Measurements from ENCODE around the gene ELOVL7. TPM values are rescaled to one million over a fixed set of nuclear protein-coding genes. Genes with fewer than 3 reads are reported as not detected.

Gene ELOVL7
- total and polyA plus RNA-seq, 2 donors (not counting 3 experiments of a cell fraction or from before 2014, with no cell fraction given), result 0.01 to 0.09 TPM

DNA sequence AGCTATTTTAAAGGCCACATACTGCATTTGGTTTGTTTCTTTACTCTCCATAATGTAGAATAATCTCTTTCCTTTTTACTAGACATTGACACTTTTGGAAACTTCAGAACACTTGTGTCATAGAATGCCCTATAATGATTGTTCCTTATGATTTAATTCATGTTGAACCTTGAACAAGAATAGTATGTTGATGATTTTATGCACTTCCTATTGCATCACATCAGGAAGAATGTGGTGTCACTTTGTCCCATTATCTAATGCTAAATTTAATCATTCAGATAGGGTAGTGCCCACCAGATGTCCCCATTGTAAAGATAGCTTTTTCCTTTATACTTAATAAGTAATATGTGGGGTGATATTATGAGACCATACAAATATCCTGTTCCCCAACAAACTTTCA is 124.7 kb downstream of the ELOVL7 start:
- Histone ChIP-seq H3K9me3 (replicated peaks; ENCODE audit: control insufficient read depth, insufficient read depth, low read length) (no peaks in the 10 kb centered on the region), H3K4me1 (ENCODE audit: control insufficient read depth, extremely low read depth, insufficient read depth, low read length) (no peaks in the 10 kb centered on the region), H3K27me3 (ENCODE audit: control insufficient read depth in 2 of 2, insufficient read depth in 2 of 2, low read length in 2 of 2) (peaks cover 4 to 7% of the 10 kb centered on the region in 2 experiments), H4K20me1 (replicated peaks; ENCODE audit: control insufficient read depth, extremely low read depth, insufficient read depth, low read length) (no peaks in the 10 kb centered on the region), H3K4me3 (replicated peaks in 1 of 3; ENCODE audit: insufficient read depth in 1 of 3, low read depth in 1 of 3, low read length in 3 of 3) (no peak overlapping the region), H3K9me1 (replicated peaks; ENCODE audit: control insufficient read depth, extremely low read depth, insufficient read depth, low read length) (no peaks in the 10 kb centered on the region), H3K4me2 (ENCODE audit: insufficient read depth, low read length) (no peak overlapping the region), H2AFZ (ENCODE audit: low read depth, low read length) (no peak overlapping the region), H3K27ac (ENCODE audit: insufficient read depth, low read depth, low read length) (no peak overlapping the region), H3K79me2 (ENCODE audit: control insufficient read depth, insufficient read depth, low read length) (no peaks in the 10 kb centered on the region), H3K9ac (replicated peaks; ENCODE audit: extremely low read depth, insufficient read depth, low read length) (no peak overlapping the region), H3K36me3 (ENCODE audit: control insufficient read depth in 2 of 2, extremely low read depth in 1 of 2, insufficient read depth in 2 of 2, low read length in 2 of 2) (no peaks in the 10 kb centered on the region)
- ChIA-PET CTCF (interaction anchor here (0.9 kb wide), 1 partner anchor 19 kb away, joined by 3 read pairs; the partner anchor contains the start of gene DEPDC1B), POLR2A (no interaction called here)
- TF ChIP-seq MYC (IDR thresholded peaks at IDR 0.05; ENCODE audit: low read depth, low read length), result no peak
- TF ChIP-seq EZH2 (IDR thresholded peaks at IDR 0.05; ENCODE audit: borderline replicate concordance, low read depth, low read length, severe bottlenecking), result no peak
- intact Hi-C loops (cut with micrococcal nuclease) (no loop called here), dilution Hi-C loops (cut with MboI; ENCODE audit: extremely low pct_ligation_motif_present, low sequenced_read_pairs) (no loop called here)
- BruUV-seq (replicated peaks), result no TSS peak
- FAIRE-seq (no peak), DNase-seq (ENCODE audit: low read depth, low spot score) (no peak)

DNA sequence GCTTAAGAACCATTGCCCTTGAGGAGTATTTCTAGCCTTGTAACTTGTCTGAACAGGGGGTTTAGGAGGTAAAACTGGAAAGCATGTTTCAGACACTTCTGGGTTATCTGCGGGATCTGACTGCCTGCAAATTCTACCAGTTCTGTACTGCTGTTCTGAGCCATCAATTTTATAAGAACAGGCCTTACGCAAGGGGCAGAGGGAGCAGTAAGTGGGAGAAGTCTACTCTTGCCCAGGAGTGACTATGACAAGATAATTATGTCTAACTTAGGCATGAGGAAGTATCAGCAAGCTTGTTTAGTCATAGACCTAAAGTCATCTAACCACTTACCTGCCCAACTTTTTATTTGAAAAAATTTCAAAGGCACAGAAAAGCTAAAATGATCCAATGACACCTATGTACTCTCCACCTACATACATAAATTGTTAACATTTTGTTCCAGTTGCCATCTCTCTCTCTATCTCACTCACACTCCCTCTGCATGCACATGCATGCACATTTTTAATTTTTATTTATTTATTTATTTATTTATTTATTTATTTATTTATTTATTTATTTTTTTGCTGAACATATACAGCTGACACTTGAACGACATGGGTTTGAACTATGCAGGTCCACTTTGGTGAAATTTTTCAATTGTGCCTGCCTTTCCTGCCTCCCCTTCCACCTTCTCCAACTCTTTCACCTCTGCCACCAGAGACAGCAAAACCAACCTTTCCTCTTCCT is 125.7 kb downstream of the ELOVL7 start:
- Histone ChIP-seq H2AFZ (ENCODE audit: low read depth, low read length) (no peak overlapping the region), H3K9me1 (replicated peaks; ENCODE audit: control insufficient read depth, extremely low read depth, insufficient read depth, low read length) (no peaks in the 10 kb centered on the region), H3K4me2 (ENCODE audit: insufficient read depth, low read length) (no peak overlapping the region), H3K9me3 (replicated peaks; ENCODE audit: control insufficient read depth, insufficient read depth, low read length) (no peaks in the 10 kb centered on the region), H3K4me1 (ENCODE audit: control insufficient read depth, extremely low read depth, insufficient read depth, low read length) (no peaks in the 10 kb centered on the region), H3K27me3 (ENCODE audit: control insufficient read depth in 2 of 2, insufficient read depth in 2 of 2, low read length in 2 of 2) (peaks cover 4 to 5% of the 10 kb centered on the region in 2 experiments), H3K79me2 (ENCODE audit: control insufficient read depth, insufficient read depth, low read length) (no peaks in the 10 kb centered on the region), H3K9ac (replicated peaks; ENCODE audit: extremely low read depth, insufficient read depth, low read length) (no peak overlapping the region), H4K20me1 (replicated peaks; ENCODE audit: control insufficient read depth, extremely low read depth, insufficient read depth, low read length) (no peaks in the 10 kb centered on the region), H3K4me3 (replicated peaks in 1 of 3; ENCODE audit: insufficient read depth in 1 of 3, low read depth in 1 of 3, low read length in 3 of 3) (no peak overlapping the region), H3K27ac (ENCODE audit: insufficient read depth, low read depth, low read length) (no peak overlapping the region), H3K36me3 (ENCODE audit: control insufficient read depth in 2 of 2, extremely low read depth in 1 of 2, insufficient read depth in 2 of 2, low read length in 2 of 2) (no peaks in the 10 kb centered on the region)
- dilution Hi-C loops (cut with MboI; ENCODE audit: extremely low pct_ligation_motif_present, low sequenced_read_pairs), result no loop called here
- no peak for DNase-seq (ENCODE audit: low read depth, low spot score)
- no TSS peak for BruUV-seq (replicated peaks)
- FAIRE-seq, result no peak
- CTCF ChIA-PET, result interaction anchor here (1.1 kb wide), 1 partner anchor 50 kb away, joined by 3 read pairs; no protein-coding TSS in a partner anchor
- intact Hi-C loops (cut with micrococcal nuclease), result no loop called here
- TF ChIP-seq POLR2A (IDR thresholded peaks at IDR 0.05; ENCODE audit: low read depth, low read length), result no peak
- no peak for TF ChIP-seq MYC (IDR thresholded peaks at IDR 0.05; ENCODE audit: low read depth, low read length)
- TF ChIP-seq, protein P1, sequence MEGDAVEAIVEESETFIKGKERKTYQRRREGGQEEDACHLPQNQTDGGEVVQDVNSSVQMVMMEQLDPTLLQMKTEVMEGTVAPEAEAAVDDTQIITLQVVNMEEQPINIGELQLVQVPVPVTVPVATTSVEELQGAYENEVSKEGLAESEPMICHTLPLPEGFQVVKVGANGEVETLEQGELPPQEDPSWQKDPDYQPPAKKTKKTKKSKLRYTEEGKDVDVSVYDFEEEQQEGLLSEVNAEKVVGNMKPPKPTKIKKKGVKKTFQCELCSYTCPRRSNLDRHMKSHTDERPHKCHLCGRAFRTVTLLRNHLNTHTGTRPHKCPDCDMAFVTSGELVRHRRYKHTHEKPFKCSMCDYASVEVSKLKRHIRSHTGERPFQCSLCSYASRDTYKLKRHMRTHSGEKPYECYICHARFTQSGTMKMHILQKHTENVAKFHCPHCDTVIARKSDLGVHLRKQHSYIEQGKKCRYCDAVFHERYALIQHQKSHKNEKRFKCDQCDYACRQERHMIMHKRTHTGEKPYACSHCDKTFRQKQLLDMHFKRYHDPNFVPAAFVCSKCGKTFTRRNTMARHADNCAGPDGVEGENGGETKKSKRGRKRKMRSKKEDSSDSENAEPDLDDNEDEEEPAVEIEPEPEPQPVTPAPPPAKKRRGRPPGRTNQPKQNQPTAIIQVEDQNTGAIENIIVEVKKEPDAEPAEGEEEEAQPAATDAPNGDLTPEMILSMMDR (IDR thresholded peaks at IDR 0.05; ENCODE audit: extremely low read depth in 1 of 2, insufficient read depth in 1 of 2, low read depth in 1 of 2, low read length in 2 of 2), result no peak
- TF ChIP-seq, protein P2, sequence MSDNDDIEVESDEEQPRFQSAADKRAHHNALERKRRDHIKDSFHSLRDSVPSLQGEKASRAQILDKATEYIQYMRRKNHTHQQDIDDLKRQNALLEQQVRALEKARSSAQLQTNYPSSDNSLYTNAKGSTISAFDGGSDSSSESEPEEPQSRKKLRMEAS (IDR thresholded peaks at IDR 0.05; ENCODE audit: insufficient read depth, insufficient read length), result no peak
- no peak for TF ChIP-seq GATA2 (IDR thresholded peaks at IDR 0.05; ENCODE audit: insufficient read depth, insufficient read length, low read depth, low read length)
- no peak for TF ChIP-seq JUN (IDR thresholded peaks at IDR 0.05; ENCODE audit: borderline replicate concordance, insufficient read depth, insufficient read length, low read depth)
- TF ChIP-seq FOS (IDR thresholded peaks at IDR 0.05; ENCODE audit: borderline replicate concordance, insufficient read depth, low read length), result no peak
- TF ChIP-seq EZH2 (IDR thresholded peaks at IDR 0.05; ENCODE audit: borderline replicate concordance, low read depth, low read length, severe bottlenecking), result no peak
- no peak for TF ChIP-seq POLR2AphosphoS5 (IDR thresholded peaks at IDR 0.05; ENCODE audit: insufficient read depth, low read depth, low read length)
- POLR2A ChIA-PET, result no interaction called here
